RWPE1 (cell line): Measurements from ENCODE around the gene NT5C1A.

Experiments
- CTCF ChIA-PET: fragments of 350-600 bp; sonication (Branson Sonifier 250); formaldehyde crosslinking; extraction: SDS; loops from one replicate; lab custom pipeline; 2021; lab: Yijun Ruan, JAX
- POLR2A ChIA-PET: fragments of 400-600 bp; formaldehyde crosslinking; extraction: SDS; loops from one replicate; lab custom pipeline; 2020; ENCODE audit warnings: antibody characterized with exemption; ENCODE audit not compliant: low non-redundant PET; lab: Yijun Ruan, JAX
- DNase-seq: peaks from one replicate; pipeline ENCODE4 v3.0.0; 2012; ENCODE audit warnings: low spot score
- H3K27ac ChIP-seq: fragments of 450-650 bp; 2 replicates; pipeline ENCODE4 v1.5.1; 2017
- CTCF ChIP-seq: fragments of 450-650 bp; conservative IDR thresholded peaks from 2 replicates; pipeline ENCODE4 v1.5.1; 2017; ENCODE audit warnings: low read depth, mild to moderate bottlenecking

NT5C1A gene

GRCh38 chr1:39635871-39636210 is 36.1 kb downstream of the NT5C1A start:
- POLR2A ChIA-PET = no interaction called here
- no peak for TF ChIP-seq CTCF
- no peak overlapping the region for H3K27ac ChIP-seq
- CTCF ChIA-PET = no interaction called here
- DNase-seq = no peak

- no peak for DNase-seq
- TF ChIP-seq CTCF = no peak
- no peak overlapping the region for H3K27ac ChIP-seq
- CTCF ChIA-PET = no interaction called here
- POLR2A ChIA-PET = no interaction called here
Observed at GRCh38 chr1:39635205-39635870, 36.6 kb downstream of the NT5C1A start.

GRCh38 chr1:39633422-39633821 is 38.5 kb downstream of the NT5C1A start:
- ChIA-PET CTCF (interaction anchor here (1.8 kb wide), 1 partner anchor 25 kb away, joined by 6 read pairs; no protein-coding TSS in a partner anchor), POLR2A (no interaction called here)
- TF ChIP-seq CTCF = no peak
- no peak for DNase-seq
- H3K27ac ChIP-seq = no peak overlapping the region

- ChIA-PET POLR2A (no interaction called here), CTCF (interaction anchor here (1.8 kb wide), 1 partner anchor 25 kb away, joined by 6 read pairs; no protein-coding TSS in a partner anchor)
- DNase-seq = no peak
- no peak overlapping the region for H3K27ac ChIP-seq
- TF ChIP-seq CTCF = no peak
Observed at GRCh38 chr1:39632682-39633417, 39.1 kb downstream of the NT5C1A start.

GRCh38 chr1:39632323-39632681 is 39.6 kb downstream of the NT5C1A start:
- ChIA-PET CTCF (interaction anchor here (1.8 kb wide), 1 partner anchor 26 kb away, joined by 6 read pairs; no protein-coding TSS in a partner anchor), POLR2A (no interaction called here)
- DNase-seq = no peak
- no peak for TF ChIP-seq CTCF
- H3K27ac ChIP-seq = no peak overlapping the region

- ChIA-PET POLR2A (no interaction called here), CTCF (no interaction called here)
- TF ChIP-seq CTCF = no peak
- no peak for DNase-seq
- no peak overlapping the region for H3K27ac ChIP-seq
Observed at GRCh38 chr1:39631361-39632322, 40.3 kb downstream of the NT5C1A start.
